WTC11 (cell line): ENCODE data around the gene CPAMD8. TPM values are rescaled to one million over a fixed set of nuclear protein-coding genes. Genes with fewer than 3 reads are reported as not detected.

Experiments used
- ATAC-seq: fragments of 200-7000 bp; cut with Tn5 transposase; 2 replicates; pipeline ENCODE4 v1.10.0; 2021; ENCODE audit warnings: mild to moderate bottlenecking, moderate library complexity
- CTCF ChIA-PET: fragments of 300-600 bp; sonication (Branson Sonifier 250); formaldehyde crosslinking; loops from one replicate; lab custom pipeline; 2021; ENCODE audit warnings: antibody characterized with exemption; lab: Charles Lee
- POLR2A ChIA-PET: fragments of 350-600 bp; sonication (Branson Sonifier 250); formaldehyde crosslinking; loops from one replicate; lab custom pipeline; 2021; ENCODE audit warnings: antibody characterized with exemption; lab: Charles Lee
- DNase-seq: peaks from one replicate; pipeline ENCODE4 v3.0.0; 2021; ENCODE audit warnings: low spot score
- H3K27ac Mint-ChIP-seq: 2 replicates; pipeline ENCODE4 v1.8.0; 2021; ENCODE audit warnings: mixed read lengths
- H3K27me3 Mint-ChIP-seq: 2 replicates; pipeline ENCODE4 v1.8.0; 2021; ENCODE audit warnings: low read depth, mild to moderate bottlenecking, moderate library complexity, mixed read lengths
- H3K36me3 Mint-ChIP-seq: 2 replicates; pipeline ENCODE4 v1.8.0; 2021; ENCODE audit warnings: mixed read lengths
- H3K4me1 Mint-ChIP-seq: 2 replicates; pipeline ENCODE4 v1.8.0; 2022; ENCODE audit warnings: mixed read lengths
- H3K4me3 Mint-ChIP-seq: 2 replicates; pipeline ENCODE4 v1.8.0; 2021; ENCODE audit warnings: mild to moderate bottlenecking, moderate library complexity, mixed read lengths
- H3K9me3 Mint-ChIP-seq: 2 replicates; pipeline ENCODE4 v1.8.0; 2021; ENCODE audit warnings: mixed read lengths
- ATF6 ChIP-seq: sonication (generic); formaldehyde crosslinking; IDR thresholded peaks from 2 replicates; pipeline ENCODE4 v1.8.1; 2023; ENCODE audit warnings: mild to moderate bottlenecking, missing genetic modification reagents
- CBFB ChIP-seq: sonication (generic); formaldehyde crosslinking; IDR thresholded peaks from 2 replicates; pipeline ENCODE4 v1.8.1; 2022; ENCODE audit warnings: mild to moderate bottlenecking, low read depth, missing genetic modification reagents
- E2F1 ChIP-seq: sonication (generic); formaldehyde crosslinking; IDR thresholded peaks from 2 replicates; pipeline ENCODE4 v1.8.0; 2022; ENCODE audit warnings: mild to moderate bottlenecking, missing genetic modification reagents
- ELF4 ChIP-seq: sonication (generic); formaldehyde crosslinking; IDR thresholded peaks from 2 replicates; pipeline ENCODE4 v1.8.1; 2022; ENCODE audit warnings: low read depth, mild to moderate bottlenecking, moderate library complexity, missing genetic modification reagents
- ERG ChIP-seq: fragments of 250-450 bp; sonication (Bioruptor Pico); IDR thresholded peaks from 2 replicates; pipeline ENCODE4 v1.8.0; 2021; ENCODE audit warnings: mild to moderate bottlenecking
- FOXK1 ChIP-seq: sonication (generic); formaldehyde crosslinking; IDR thresholded peaks from 2 replicates; pipeline ENCODE4 v1.8.0; 2022; ENCODE audit warnings: mild to moderate bottlenecking, moderate library complexity, missing genetic modification reagents
- GTF2I ChIP-seq: fragments of 250-450 bp; sonication (Bioruptor Pico); conservative IDR thresholded peaks from 2 replicates; pipeline ENCODE4 v1.4.0; 2021; ENCODE audit warnings: mild to moderate bottlenecking
- JAZF1 ChIP-seq: fragments of 250-450 bp; sonication (Bioruptor Pico); IDR thresholded peaks from 2 replicates; pipeline ENCODE4 v1.9.0; 2021; ENCODE audit warnings: moderate library complexity, mild to moderate bottlenecking, inconsistent platforms
- KAT7 ChIP-seq: sonication (generic); formaldehyde crosslinking; IDR thresholded peaks from 2 replicates; pipeline ENCODE4 v1.8.1; 2023; ENCODE audit warnings: missing genetic modification reagents, mild to moderate bottlenecking, borderline replicate concordance
- MLX ChIP-seq: sonication (generic); formaldehyde crosslinking; IDR thresholded peaks from 2 replicates; pipeline ENCODE4 v1.8.1; 2023; ENCODE audit warnings: mild to moderate bottlenecking, missing genetic modification reagents, moderate library complexity
- MXD4 ChIP-seq: fragments of 250-450 bp; sonication (Bioruptor Pico); IDR thresholded peaks from 2 replicates; pipeline ENCODE4 v1.8.0; 2021; ENCODE audit warnings: mild to moderate bottlenecking, moderate library complexity, borderline replicate concordance
- NFATC4 ChIP-seq: fragments of 250-450 bp; sonication (Bioruptor Pico); IDR thresholded peaks from 2 replicates; pipeline ENCODE4 v1.9.0; 2021; ENCODE audit warnings: mild to moderate bottlenecking
- NFYB ChIP-seq: sonication (generic); formaldehyde crosslinking; conservative IDR thresholded peaks from 2 replicates; pipeline ENCODE4 v1.8.0; 2022; ENCODE audit warnings: low read depth, missing genetic modification reagents
- OVOL2 ChIP-seq: fragments of 250-450 bp; sonication (Bioruptor Pico); IDR thresholded peaks from 2 replicates; pipeline ENCODE4 v1.9.0; 2021; ENCODE audit warnings: mild to moderate bottlenecking, borderline replicate concordance
- SMAD3 ChIP-seq: sonication (generic); formaldehyde crosslinking; IDR thresholded peaks from 2 replicates; pipeline ENCODE4 v1.8.0; 2022; ENCODE audit warnings: missing genetic modification reagents, mild to moderate bottlenecking, borderline replicate concordance
- STAT6 ChIP-seq: sonication (generic); formaldehyde crosslinking; conservative IDR thresholded peaks from 2 replicates; pipeline ENCODE4 v1.8.1; 2023; ENCODE audit warnings: mild to moderate bottlenecking, low read depth, missing genetic modification reagents, moderate library complexity
- TEAD4 ChIP-seq: sonication (generic); formaldehyde crosslinking; IDR thresholded peaks from 2 replicates; pipeline ENCODE4 v1.8.0; 2022; ENCODE audit warnings: mild to moderate bottlenecking, missing genetic modification reagents
- ZNF219 ChIP-seq: sonication (generic); formaldehyde crosslinking; IDR thresholded peaks from 2 replicates; pipeline ENCODE4 v1.8.0; 2023; ENCODE audit warnings: missing genetic modification reagents, mild to moderate bottlenecking, borderline replicate concordance
- total RNA-seq: library from RNA; stranded (reverse); gene quantifications from 3 replicates; pipeline ENCODE4 v1.2.3, GENCODE V29; 2021

The CPAMD8 gene
- total RNA-seq, 1 experiment from 2014 or later, result 6.9 TPM

GRCh38 chr19:16936901-16937300 is 89.7 kb downstream of the CPAMD8 start:
- POLR2A ChIA-PET, result no interaction called here
- TF ChIP-seq ERG (no peak), KAT7 (no peak), ATF6 (CRISPR knock-in tag) (no peak), MXD4 (CRISPR knock-in tag) (no peak), TEAD4 (CRISPR knock-in tag) (no peak), SMAD3 (CRISPR knock-in tag) (no peak), ELF4 (CRISPR knock-in tag) (no peak), GTF2I (CRISPR knock-in tag) (no peak), NFATC4 (CRISPR knock-in tag) (no peak), FOXK1 (CRISPR knock-in tag) (no peak)
- TF ChIP-seq, all 79 proteins: peak for 0
- CTCF ChIA-PET, result no interaction called here

GRCh38 chr19:16934489-16934888 is 92.1 kb downstream of the CPAMD8 start:
- Mint-ChIP-seq H3K27ac (no peak overlapping the region), H3K4me1 (peaks cover 6% of the 10 kb centered on the region; the same call in 1 of the 2 replicates), H3K9me3 (peaks cover 40% of the 10 kb centered on the region), H3K4me3 (no peak overlapping the region), H3K36me3 (peaks cover 22% of the 10 kb centered on the region), H3K27me3 (peaks cover 2% of the 10 kb centered on the region; the same call in 1 of the 2 replicates)
- no peak for ATAC-seq
- TF ChIP-seq JAZF1 (CRISPR knock-in tag) (no peak), ELF4 (CRISPR knock-in tag) (no peak), STAT6 (CRISPR knock-in tag) (no peak), NFYB (CRISPR knock-in tag) (no peak), CBFB (CRISPR knock-in tag) (no peak), KAT7 (no peak), ZNF219 (CRISPR knock-in tag) (no peak), MLX (CRISPR knock-in tag) (no peak), MXD4 (CRISPR knock-in tag) (no peak), OVOL2 (CRISPR knock-in tag) (no peak), E2F1 (CRISPR knock-in tag) (no peak)
- no peak for DNase-seq
- POLR2A ChIA-PET, result no interaction called here
- CTCF ChIA-PET, result no interaction called here

More at GRCh38 chr19:16936901-16937300, 89.7 kb downstream of the CPAMD8 start:
- ATAC-seq (no peak), DNase-seq (no peak)
- H3K27ac Mint-ChIP-seq, result no peak overlapping the region
- H3K36me3 Mint-ChIP-seq, result peaks cover 22% of the 10 kb centered on the region
- peaks cover 6% of the 10 kb centered on the region; the same call in 1 of the 2 replicates for H3K4me1 Mint-ChIP-seq
- H3K4me3 Mint-ChIP-seq, result no peak overlapping the region
- peaks cover 2% of the 10 kb centered on the region; the same call in 1 of the 2 replicates for H3K27me3 Mint-ChIP-seq
- H3K9me3 Mint-ChIP-seq, result peaks cover 33% of the 10 kb centered on the region
